Upper lobe of left lung (tissue), 6 donors: ENCODE data around the gene FHIT. TPM values are rescaled to one million over a fixed set of nuclear protein-coding genes. Genes with fewer than 3 reads are reported as not detected.
"Not testable (repeated sequence)": the region's sequence is repeated elsewhere in the genome, so short reads cannot be mapped to it uniquely, and the experiment has no call there.

Source experiments
- ATAC-seq, 2 donors: fragments of 200-7000 bp; cut with Tn5 transposase; one replicate each; pipeline ENCODE4 v1.9.1; 2022; ENCODE audit warnings: mild to moderate bottlenecking in 2 of 2, moderate library complexity in 2 of 2; ENCODE audit not compliant: low FRiP score in 2 of 2
- DNase-seq, 2 donors: peaks; one replicate each; pipeline ENCODE4 v3.0.0-alpha.2; 2019 to 2020
- H3K27ac ChIP-seq, 4 donors: fragments of 200-600 bp; sonication (generic); one replicate each; pipeline ENCODE4 v1.5.1; 2016 to 2019
- H3K27me3 ChIP-seq, 4 donors: fragments of 200-600 bp; sonication (generic); one replicate each; pipeline ENCODE4 v1.5.1; 2017 to 2019
- H3K36me3 ChIP-seq, 4 donors: fragments of 200-600 bp; sonication (generic); one replicate each; pipeline ENCODE4 v1.5.1; 2016 to 2019
- H3K4me1 ChIP-seq, 4 donors: fragments of 200-600 bp; sonication (generic); one replicate each; pipeline ENCODE4 v1.5.1; 2018 to 2019
- H3K4me3 ChIP-seq, 4 donors: fragments of 200-600 bp; sonication (generic); one replicate each; pipeline ENCODE4 v1.5.1; 2017 to 2019; ENCODE audit warnings: mild to moderate bottlenecking in 2 of 4, moderate library complexity in 1 of 4
- H3K9me3 ChIP-seq, 4 donors: fragments of 200-600 bp; sonication (generic); one replicate each; pipeline ENCODE4 v1.5.1; 2018 to 2019
- EP300 ChIP-seq, 4 donors: sonication (generic); formaldehyde crosslinking; IDR thresholded peaks; one replicate each; pipeline ENCODE4 v1.5.1; 2017; ENCODE audit warnings: antibody characterized with exemption in 4 of 4, control low read depth in 2 of 4
- POLR2A ChIP-seq, 4 donors: fragments of 450-650 bp; IDR thresholded peaks; one replicate each; pipeline ENCODE4 v1.5.1; 2016 to 2017; ENCODE audit warnings: antibody characterized with exemption in 4 of 4, mild to moderate bottlenecking in 2 of 4
- POLR2AphosphoS5 ChIP-seq, 2 donors: sonication (generic); formaldehyde crosslinking; IDR thresholded peaks; one replicate each; pipeline ENCODE4 v1.5.1; 2017; ENCODE audit warnings: antibody characterized with exemption in 2 of 2
- WGBS, 2 donors: methylation state at CpG; one replicate each; pipeline ENCODE4 v1.1.5; 2017 to 2018; 5-methylcytosine and 5-hydroxymethylcytosine counted together
- total RNA-seq, 6 donors: library from RNA; depleted of rRNA in 4 of 6; stranded (reverse); fragments of >200 nt in 4 of 6; gene quantifications; one replicate each; pipeline versions ENCODE4 v1.1.0 to v1.2.1, GENCODE V29; 2016 to 2021
- TF ChIP-seq, protein P1 (sequence below), 6 experiments: fragments of 450-650 bp in 4 of 6; fragments of 200-600 bp in 2 of 6; sonication (generic) in 2 of 6; IDR thresholded peaks; one replicate each; pipeline ENCODE4 v1.5.1; 2016 to 2019; ENCODE audit warnings: antibody characterized with exemption in 6 of 6
- donor health status: DM: no; HTN: no; CAD: no; lungs with moderate emphysema.
- donor health status: DM: no; HTN: yes; CAD: no; lungs with severe emphysema.

FHIT gene
- total RNA-seq, 6 donors from 2014 or later, result 6.8 to 56.6 (median 11.1) TPM

DNA sequence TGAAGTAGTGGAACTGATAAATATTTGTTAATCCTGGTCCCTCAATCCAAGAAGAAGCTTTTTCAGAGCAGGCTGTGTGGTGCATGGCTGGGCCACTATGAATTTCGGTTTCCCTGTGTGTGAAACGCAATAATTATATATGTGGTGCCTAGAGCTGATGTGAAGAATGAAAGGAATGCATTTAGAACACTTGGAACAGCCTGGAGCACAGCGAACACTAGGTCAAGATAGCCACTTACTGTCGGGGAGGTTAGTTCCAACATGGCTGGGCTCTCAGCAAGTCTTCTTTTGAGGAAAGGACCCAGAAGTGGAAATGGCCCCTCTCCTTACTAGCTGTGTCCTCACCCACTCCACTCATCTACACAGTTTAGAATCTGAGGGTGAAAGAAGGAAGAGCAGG is 245.7 kb downstream of the FHIT start:
- no peaks in the 10 kb centered on the region for H3K9me3 ChIP-seq
- ATAC-seq (peak in 1 of 2 donors; percentile 46), DNase-seq (no peak)

GRCh38 chr3:60998858-60999257 is 252.4 kb downstream of the FHIT start:
- no peaks in the 10 kb centered on the region for H3K4me1 ChIP-seq
- DNase-seq (no peak), ATAC-seq (no peak)
- no peak for TF ChIP-seq POLR2AphosphoS5 (IDR thresholded peaks at IDR 0.05)
- TF ChIP-seq POLR2A (IDR thresholded peaks at IDR 0.05), result no peak
- TF ChIP-seq EP300 (IDR thresholded peaks at IDR 0.05), result no peak
- TF ChIP-seq, protein P1, sequence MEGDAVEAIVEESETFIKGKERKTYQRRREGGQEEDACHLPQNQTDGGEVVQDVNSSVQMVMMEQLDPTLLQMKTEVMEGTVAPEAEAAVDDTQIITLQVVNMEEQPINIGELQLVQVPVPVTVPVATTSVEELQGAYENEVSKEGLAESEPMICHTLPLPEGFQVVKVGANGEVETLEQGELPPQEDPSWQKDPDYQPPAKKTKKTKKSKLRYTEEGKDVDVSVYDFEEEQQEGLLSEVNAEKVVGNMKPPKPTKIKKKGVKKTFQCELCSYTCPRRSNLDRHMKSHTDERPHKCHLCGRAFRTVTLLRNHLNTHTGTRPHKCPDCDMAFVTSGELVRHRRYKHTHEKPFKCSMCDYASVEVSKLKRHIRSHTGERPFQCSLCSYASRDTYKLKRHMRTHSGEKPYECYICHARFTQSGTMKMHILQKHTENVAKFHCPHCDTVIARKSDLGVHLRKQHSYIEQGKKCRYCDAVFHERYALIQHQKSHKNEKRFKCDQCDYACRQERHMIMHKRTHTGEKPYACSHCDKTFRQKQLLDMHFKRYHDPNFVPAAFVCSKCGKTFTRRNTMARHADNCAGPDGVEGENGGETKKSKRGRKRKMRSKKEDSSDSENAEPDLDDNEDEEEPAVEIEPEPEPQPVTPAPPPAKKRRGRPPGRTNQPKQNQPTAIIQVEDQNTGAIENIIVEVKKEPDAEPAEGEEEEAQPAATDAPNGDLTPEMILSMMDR (IDR thresholded peaks at IDR 0.05), result no peak
- no peak overlapping the region for H3K4me3 ChIP-seq
- 78 to 85% methylated on average over 3 of the region's 3 CpGs for WGBS, 2 donors
- H3K9me3 ChIP-seq, result no peaks in the 10 kb centered on the region
- H3K36me3 ChIP-seq, result no peaks in the 10 kb centered on the region
- H3K27me3 ChIP-seq, result no peaks in the 10 kb centered on the region
- H3K27ac ChIP-seq, result no peak overlapping the region

More for the DNA sequence above, 245.7 kb downstream of the FHIT start:
- WGBS, 2 donors, result 73 to 76% methylated on average over 4 of the region's 4 CpGs
- H3K4me3 ChIP-seq, result no peak overlapping the region
- H3K27me3 ChIP-seq, result no peaks in the 10 kb centered on the region
- H3K36me3 ChIP-seq, result no peaks in the 10 kb centered on the region
- no peaks in the 10 kb centered on the region for H3K4me1 ChIP-seq
- H3K27ac ChIP-seq, result no peak overlapping the region
- no peak for TF ChIP-seq POLR2AphosphoS5 (IDR thresholded peaks at IDR 0.05)
- no peak for TF ChIP-seq EP300 (IDR thresholded peaks at IDR 0.05)
- no peak for TF ChIP-seq POLR2A (IDR thresholded peaks at IDR 0.05)
- TF ChIP-seq, protein P1 (IDR thresholded peaks at IDR 0.05), result no peak

DNA sequence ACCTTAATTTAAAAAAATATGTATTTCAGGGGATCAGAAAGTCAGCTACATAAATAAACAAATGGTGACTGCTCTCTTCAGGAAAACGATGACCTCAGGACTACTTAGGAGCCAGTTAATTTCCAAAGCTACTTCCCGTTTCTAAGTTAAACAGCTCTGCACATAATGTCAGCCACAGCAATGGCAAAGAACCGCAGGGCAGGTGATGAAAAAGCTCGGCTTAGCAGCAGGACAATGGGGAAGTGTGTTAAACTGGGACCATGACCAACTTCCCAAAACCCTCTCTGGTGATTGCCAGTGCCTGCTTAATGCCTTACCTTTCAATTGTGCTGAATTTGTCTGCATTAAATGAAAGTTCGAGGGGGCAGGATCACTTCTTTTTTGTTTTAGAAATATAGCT is 258.9 kb downstream of the FHIT start:
- peak in 1 of 2 donors; percentile 78 for ATAC-seq
- TF ChIP-seq POLR2AphosphoS5 (IDR thresholded peaks at IDR 0.05) (no peak), EP300 (IDR thresholded peaks at IDR 0.05) (no peak), POLR2A (IDR thresholded peaks at IDR 0.05) (no peak)
- TF ChIP-seq, protein P1 (IDR thresholded peaks at IDR 0.05), result no peak

DNA sequence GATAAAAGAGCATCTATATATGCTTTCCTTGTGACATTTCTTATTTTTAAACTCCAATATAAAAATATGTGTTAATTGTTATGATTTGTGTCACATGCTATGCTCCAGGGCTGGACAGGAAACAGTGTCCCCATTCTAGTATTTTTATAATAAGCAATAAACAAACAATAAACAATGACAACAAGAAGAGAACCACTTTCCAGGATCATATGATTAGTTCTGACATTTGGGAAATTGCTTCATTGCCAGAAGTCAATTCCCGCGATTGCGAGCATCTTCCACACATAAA is 260.9 kb downstream of the FHIT start:
- Histone ChIP-seq H3K36me3 (no peaks in the 10 kb centered on the region), H3K27ac (no peak overlapping the region), H3K9me3 (no peaks in the 10 kb centered on the region), H3K27me3 (no peaks in the 10 kb centered on the region), H3K4me1 (no peaks in the 10 kb centered on the region), H3K4me3 (no peak overlapping the region)
- WGBS, 2 donors, result 71 to 87% methylated on average over 3 of the region's 3 CpGs
- DNase-seq (no peak), ATAC-seq (no peak)
- TF ChIP-seq POLR2A (IDR thresholded peaks at IDR 0.05) (no peak), EP300 (IDR thresholded peaks at IDR 0.05) (no peak), POLR2AphosphoS5 (IDR thresholded peaks at IDR 0.05) (no peak)
- TF ChIP-seq, protein P1 (IDR thresholded peaks at IDR 0.05), result no peak

More for the DNA sequence above, 258.9 kb downstream of the FHIT start:
- no peaks in the 10 kb centered on the region for H3K36me3 ChIP-seq
- no peaks in the 10 kb centered on the region for H3K9me3 ChIP-seq
- H3K27me3 ChIP-seq, result no peaks in the 10 kb centered on the region
- H3K4me1 ChIP-seq, result no peaks in the 10 kb centered on the region
- WGBS, 2 donors, result 48 to 49% methylated on average over 5 of the region's 5 CpGs
- DNase-seq, result peak in 1 of 2 donors; percentile 69
- no peak overlapping the region for H3K27ac ChIP-seq
- no peak overlapping the region for H3K4me3 ChIP-seq

DNA sequence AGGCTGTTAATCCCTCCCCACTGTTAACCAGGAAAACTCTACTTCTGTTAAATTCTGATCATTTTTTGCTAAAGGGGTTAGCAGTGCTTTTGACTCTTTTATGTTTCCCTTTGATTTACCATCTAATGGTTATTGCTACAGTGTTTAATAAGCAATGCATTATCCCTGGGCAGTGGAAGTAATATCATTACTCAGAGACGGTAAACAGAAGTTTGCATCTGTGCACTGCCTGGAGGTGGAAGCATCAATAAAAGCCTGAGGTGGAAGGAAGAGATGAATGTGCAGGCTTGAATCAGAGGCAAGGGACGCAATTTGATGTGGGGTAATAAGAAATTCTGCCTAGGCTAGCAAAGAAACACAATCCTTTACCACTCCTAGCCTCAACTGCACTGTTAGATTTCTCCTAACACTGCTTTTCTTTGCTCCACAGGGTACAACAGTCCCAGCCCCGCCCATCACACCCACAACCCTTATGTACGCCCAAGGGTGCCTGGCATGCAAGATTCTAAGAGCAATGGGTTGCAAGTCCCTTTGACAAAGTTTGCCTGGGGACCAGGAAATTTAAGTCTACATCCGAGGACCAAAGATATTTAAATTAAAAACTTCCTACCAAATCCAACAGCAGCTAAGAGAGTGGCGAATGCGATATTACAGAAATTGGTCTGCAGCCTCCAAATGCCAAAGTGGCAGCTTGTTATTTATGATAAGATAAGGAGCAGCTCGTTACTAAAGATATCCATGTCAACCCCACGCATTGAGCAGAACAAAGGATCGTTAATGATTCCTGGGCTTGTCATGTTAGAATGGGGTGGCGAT is 261.4 kb downstream of the FHIT start:
- DNase-seq (no peak), ATAC-seq (no peak)
- H3K9me3 ChIP-seq, result no peaks in the 10 kb centered on the region
- TF ChIP-seq POLR2AphosphoS5 (IDR thresholded peaks at IDR 0.05), result no peak
- WGBS, 2 donors, result 72 to 73% methylated on average over 11 of the region's 11 CpGs
- no peaks in the 10 kb centered on the region for H3K4me1 ChIP-seq
- no peaks in the 10 kb centered on the region for H3K27me3 ChIP-seq
- no peaks in the 10 kb centered on the region for H3K36me3 ChIP-seq
- H3K4me3 ChIP-seq, result no peak overlapping the region
- no peak overlapping the region for H3K27ac ChIP-seq

DNA sequence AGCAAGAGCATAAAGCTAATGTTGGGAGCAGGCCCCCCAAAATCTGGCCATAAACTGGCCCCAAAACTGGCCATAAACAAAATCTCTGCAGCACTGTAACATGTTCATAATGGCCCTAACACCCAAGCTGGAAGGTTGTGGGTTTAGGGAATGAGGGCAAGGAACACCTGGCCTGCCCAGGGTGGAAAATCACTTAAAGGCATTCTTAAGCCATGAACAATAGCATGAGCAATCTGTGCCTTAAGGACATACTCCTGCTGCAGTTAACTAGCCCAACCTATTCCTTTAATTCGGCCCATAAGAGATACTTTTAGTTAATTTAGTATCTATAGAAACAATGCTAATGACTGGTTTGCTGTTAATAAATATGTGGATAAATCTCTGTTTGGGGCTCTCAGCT is 264.1 kb downstream of the FHIT start:
- H3K4me1 ChIP-seq, H3K27ac ChIP-seq, H3K9me3 ChIP-seq, H3K27me3 ChIP-seq, H3K36me3 ChIP-seq, ATAC-seq, DNase-seq, H3K4me3 ChIP-seq: not testable (repeated sequence)
- 100% methylated on average over 1 of the region's 1 CpG for WGBS, 2 donors
